AG09319 (cell line): Measurements from ENCODE around the gene NOTCH4.

Experiments used
- DNase-seq: peaks from one replicate; pipeline ENCODE4 v3.0.0-alpha.2; 2010; ENCODE audit warnings: low read depth; ENCODE audit errors: extremely low read depth
- TF ChIP-seq, protein P1 (sequence below): IDR thresholded peaks from 2 replicates; pipeline ENCODE4 v1.5.1; 2011; ENCODE audit warnings: low read depth, mild to moderate bottlenecking, inconsistent platforms, low read length, moderate library complexity

Gene NOTCH4

DNA sequence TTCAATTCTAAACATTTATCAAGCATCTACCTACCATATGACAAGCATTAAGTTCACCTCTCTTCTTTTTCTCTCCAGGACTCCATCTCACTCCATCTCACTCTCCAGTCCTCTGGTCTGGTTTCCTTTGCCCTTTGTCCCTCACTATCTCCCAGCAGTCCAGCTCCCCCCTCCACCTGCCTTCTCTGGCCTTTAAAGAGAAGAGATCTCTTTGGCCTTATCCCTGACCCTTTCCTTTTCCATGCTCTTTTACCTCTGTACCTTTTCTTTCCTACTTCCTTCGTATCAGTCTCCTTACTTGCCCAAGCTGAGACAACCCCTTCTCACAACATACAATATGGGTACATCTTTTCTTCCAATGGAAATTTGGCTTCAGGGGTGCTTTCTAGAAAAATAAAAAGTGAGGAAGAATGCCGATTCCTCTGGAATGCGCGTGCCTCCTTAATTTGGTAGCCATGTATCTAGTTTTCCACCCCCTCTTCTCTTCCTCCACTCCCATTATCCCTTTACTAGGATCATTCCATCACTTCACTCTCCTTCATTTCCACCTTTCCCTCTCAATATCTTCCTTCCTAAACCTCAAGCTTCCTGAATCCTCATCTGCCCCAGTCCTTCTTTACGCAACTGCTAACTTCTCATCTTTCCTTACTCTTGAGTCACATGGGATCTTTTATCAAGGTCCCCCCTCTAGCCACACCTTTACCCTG, 47.2 kb downstream of the NOTCH4 start:
- DNase-seq: no peak
- TF ChIP-seq, protein P1, sequence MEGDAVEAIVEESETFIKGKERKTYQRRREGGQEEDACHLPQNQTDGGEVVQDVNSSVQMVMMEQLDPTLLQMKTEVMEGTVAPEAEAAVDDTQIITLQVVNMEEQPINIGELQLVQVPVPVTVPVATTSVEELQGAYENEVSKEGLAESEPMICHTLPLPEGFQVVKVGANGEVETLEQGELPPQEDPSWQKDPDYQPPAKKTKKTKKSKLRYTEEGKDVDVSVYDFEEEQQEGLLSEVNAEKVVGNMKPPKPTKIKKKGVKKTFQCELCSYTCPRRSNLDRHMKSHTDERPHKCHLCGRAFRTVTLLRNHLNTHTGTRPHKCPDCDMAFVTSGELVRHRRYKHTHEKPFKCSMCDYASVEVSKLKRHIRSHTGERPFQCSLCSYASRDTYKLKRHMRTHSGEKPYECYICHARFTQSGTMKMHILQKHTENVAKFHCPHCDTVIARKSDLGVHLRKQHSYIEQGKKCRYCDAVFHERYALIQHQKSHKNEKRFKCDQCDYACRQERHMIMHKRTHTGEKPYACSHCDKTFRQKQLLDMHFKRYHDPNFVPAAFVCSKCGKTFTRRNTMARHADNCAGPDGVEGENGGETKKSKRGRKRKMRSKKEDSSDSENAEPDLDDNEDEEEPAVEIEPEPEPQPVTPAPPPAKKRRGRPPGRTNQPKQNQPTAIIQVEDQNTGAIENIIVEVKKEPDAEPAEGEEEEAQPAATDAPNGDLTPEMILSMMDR: no peak

DNA sequence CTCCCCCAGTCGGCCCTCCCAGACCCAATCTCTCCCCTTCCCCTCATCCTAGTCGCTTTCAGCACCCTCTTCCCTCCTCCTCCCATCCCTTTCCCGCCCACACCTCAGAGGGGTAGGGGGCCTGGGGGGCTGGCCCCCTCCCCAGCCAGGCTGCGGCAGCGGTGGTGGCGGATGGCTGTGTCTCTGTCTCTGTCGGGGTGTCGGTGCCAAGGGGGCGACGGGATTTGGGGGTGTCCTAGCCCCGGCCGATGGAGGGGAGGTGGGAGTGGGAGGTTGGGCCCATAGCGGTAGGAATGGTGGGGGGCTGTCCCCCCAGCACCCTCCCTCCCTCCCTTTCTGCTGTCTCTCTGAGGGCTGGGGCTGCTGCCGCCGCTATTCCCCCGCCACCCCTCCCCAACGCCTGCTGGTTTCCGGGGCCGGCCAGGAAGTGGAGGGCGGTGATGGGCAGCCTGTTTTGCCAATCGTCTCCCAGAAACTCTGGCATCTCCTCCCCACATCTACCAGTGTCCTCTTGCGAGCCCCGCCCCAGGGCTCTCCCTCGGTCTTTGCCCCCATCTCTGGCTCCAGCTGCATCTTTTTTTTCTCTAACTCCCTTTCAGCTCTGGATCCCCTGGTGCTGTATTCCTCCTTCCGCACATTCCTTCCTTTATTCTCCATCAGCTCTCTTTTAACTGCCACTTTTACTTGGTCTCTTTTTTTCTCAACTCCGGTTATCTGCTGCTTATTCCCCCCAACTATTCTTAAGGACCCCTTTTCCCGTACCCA, 48.0 kb downstream of the NOTCH4 start, which contains the start of gene AGPAT1:
TSS of gene AGPAT1 (minus strand) at position 374 of the 765 bp plus-strand sequence. CDS start 4,588 bp downstream, outside the sequence.
- peak; percentile 97 for DNase-seq
- TF ChIP-seq, protein P1: no peak

DNA sequence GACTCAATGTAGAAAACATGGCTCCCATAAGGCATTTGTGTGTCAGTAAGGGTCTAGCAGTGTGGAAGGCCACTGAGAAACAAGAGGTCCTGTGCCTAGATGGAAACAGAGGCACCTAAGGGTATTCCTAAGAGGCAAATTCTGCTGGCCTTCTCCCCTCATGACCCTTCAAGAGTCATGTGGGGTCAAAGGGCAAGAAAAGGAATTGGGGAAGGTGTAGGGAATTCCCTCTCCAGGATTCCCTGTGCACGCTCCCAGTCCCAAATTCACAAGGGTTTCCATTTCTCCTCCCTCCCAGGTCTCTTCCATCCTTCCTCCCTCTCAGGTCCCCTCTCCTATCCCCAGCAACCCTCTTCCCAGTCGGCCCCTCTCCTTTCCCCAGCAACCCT, 48.6 kb downstream of the NOTCH4 start:
- TF ChIP-seq, protein P1: no peak
- no peak for DNase-seq

DNA sequence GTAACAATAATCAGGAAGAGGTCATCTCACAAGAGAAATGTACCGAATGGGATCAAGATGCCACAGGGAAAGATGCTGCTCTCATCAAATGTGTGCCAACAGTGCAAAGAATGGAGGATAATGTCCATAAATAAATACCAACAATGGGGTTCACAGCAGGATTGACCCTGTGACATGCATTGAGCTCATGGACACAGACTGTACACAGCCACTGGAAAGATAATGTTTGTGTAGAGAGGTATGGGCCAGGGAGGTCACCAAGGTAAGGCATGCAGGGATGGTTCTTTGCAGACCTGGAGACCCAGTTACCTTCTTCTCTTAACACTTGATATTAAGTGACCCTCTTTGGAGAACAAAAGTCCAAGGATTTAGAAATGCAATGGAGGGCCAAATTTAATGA, 49.5 kb downstream of the NOTCH4 start:
- TF ChIP-seq, protein P1: no peak
- DNase-seq: no peak

DNA sequence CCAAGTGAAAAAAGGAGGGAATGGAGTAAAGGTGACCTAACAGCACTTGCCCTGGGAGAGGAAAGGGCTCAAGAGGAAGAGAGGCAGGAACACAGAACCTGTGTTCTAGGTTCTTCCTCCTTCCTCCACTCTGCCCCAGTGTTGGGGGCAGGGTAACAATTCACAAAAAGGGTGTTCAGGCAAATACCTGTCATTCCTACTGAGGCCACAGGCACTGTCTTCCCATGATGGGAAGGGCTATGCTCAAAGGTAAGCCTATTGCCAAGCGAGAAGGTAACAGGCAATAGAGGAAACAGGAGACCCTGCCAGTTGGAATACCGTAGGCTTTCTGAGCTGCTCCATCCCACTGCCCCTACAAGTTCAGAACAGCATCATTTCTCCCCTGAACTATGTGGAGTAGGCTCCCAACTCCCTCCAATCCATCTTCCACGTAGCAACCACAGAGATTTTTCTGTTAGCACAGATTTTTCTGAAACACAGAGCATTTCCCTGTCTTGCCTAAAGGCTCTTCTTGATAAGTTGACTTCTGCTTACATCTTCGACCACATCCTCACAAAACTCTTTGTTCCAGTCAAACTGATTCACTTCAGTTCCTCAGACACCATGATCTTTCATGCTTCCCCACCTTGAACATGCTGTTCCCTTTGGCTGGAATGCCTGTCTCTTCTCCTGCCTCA, 50.7 kb downstream of the NOTCH4 start:
- TF ChIP-seq, protein P1: no peak
- DNase-seq: no peak

DNA sequence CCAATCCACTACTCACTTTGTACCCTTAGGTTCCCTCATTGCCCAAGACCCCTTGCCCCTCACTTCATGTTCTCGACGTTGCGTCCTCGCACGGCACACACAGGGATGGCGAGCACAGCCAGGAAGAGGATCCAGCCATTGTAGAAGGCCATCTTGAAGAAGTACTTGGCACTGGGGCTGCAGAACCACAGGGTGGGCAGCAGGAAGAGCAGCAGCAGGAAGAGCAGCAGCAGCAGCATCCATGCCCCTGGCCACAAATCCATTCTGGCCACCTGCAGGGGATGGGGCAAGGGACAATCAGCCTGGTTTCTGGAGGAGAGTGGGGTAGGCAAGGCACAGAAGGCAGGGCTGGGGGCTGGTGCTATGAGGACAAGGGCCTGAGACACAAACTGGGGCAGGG, 52.6 kb downstream of the NOTCH4 start:
- no peak for DNase-seq
- TF ChIP-seq, protein P1: no peak

DNA sequence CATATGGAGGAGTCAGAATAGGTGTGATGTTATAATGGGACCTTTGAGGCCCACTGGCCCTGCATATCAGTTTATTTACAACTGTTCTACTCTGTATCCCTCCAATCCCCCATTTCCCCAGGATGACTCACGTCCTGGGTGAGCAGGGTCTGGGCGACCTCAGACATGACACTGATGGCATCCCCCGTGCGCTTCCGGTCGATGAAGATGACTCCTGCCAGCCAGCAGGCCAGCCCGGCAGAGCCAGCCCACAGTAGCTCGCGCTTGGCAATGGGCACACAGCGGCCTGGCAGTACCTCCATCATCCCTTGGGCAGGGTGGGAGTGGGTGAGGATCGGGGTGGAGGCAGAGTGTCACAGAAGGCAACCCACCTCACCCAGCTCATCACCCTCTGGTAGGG, 53.6 kb downstream of the NOTCH4 start:
- TF ChIP-seq, protein P1: no peak
- DNase-seq: no peak
